Embryonic facial prominence (tissue), 1 donor: ENCODE measurements around the gene RBPJ.
"Not testable (repeated sequence)": the region's sequence is repeated elsewhere in the genome, so short reads cannot be mapped to it uniquely, and the experiment has no call there.

Experiments
- DNase-seq: peaks from one replicate; pipeline ENCODE4 v3.0.0-alpha.2; 2016; ENCODE audit errors: extremely low spot score

The RBPJ gene

GRCh38 chr4:26302031-26302899, 18.5 kb upstream of the RBPJ start:
- no peak for DNase-seq

GRCh38 chr4:26303008-26303407, 17.8 kb upstream of the RBPJ start:
- DNase-seq, result no peak

- DNase-seq, result no peak
These were observed 13.6 kb upstream of the RBPJ start for GRCh38 chr4:26307037-26307800.

- DNase-seq, result no peak
These were observed 12.2 kb upstream of the RBPJ start for GRCh38 chr4:26308568-26308967.

GRCh38 chr4:26310264-26310663, 10.6 kb upstream of the RBPJ start:
- DNase-seq, result no peak

- no peak for DNase-seq
These were observed 9.2 kb upstream of the RBPJ start for GRCh38 chr4:26311633-26312032.

GRCh38 chr4:26315316-26315932, 5.4 kb upstream of the RBPJ start:
- not testable (repeated sequence) for DNase-seq

GRCh38 chr4:26317766-26318165, 3.0 kb upstream of the RBPJ start:
- no peak for DNase-seq

- peak; percentile 98 for DNase-seq
These were observed 1.3 kb upstream of the RBPJ start for GRCh38 chr4:26319467-26319948.

- no peak for DNase-seq
These were observed 771 bp upstream of the RBPJ start for GRCh38 chr4:26319949-26320537.

- DNase-seq, result no peak
These were observed 783 bp downstream of the RBPJ start for GRCh38 chr4:26321373-26322221.

- DNase-seq, result no peak
These were observed 1.5 kb downstream of the RBPJ start for GRCh38 chr4:26322346-26322745.

- DNase-seq, result no peak
These were observed 3.0 kb downstream of the RBPJ start for GRCh38 chr4:26323821-26324220.

GRCh38 chr4:26325191-26325590, 4.4 kb downstream of the RBPJ start:
- DNase-seq, result no peak

- no peak for DNase-seq
These were observed 6.0 kb downstream of the RBPJ start for GRCh38 chr4:26326791-26327190.

GRCh38 chr4:26330186-26330787, 9.5 kb downstream of the RBPJ start:
- DNase-seq, result no peak

GRCh38 chr4:26330946-26331345, 10.1 kb downstream of the RBPJ start:
- DNase-seq, result no peak

GRCh38 chr4:26331380-26331950, 10.7 kb downstream of the RBPJ start:
- no peak for DNase-seq

GRCh38 chr4:26334366-26334765, 13.6 kb downstream of the RBPJ start:
- DNase-seq, result no peak

GRCh38 chr4:26337612-26338011, 16.8 kb downstream of the RBPJ start:
- DNase-seq, result no peak
